Neural cell (in vitro differentiated cells): ENCODE results near the gene DHX36.

ENCODE experiments used
- EP300 ChIP-seq: fragments of 450-650 bp; conservative IDR thresholded peaks from 2 replicates; pipeline ENCODE4 v1.6.1; 2014; ENCODE audit warnings: antibody characterized with exemption, mild to moderate bottlenecking, moderate library complexity; ENCODE audit not compliant: poor library complexity, severe bottlenecking
- POLR2AphosphoS5 ChIP-seq: IDR thresholded peaks from 2 replicates; pipeline ENCODE4 v1.6.1; 2012
- RAD21 ChIP-seq: fragments of 450-650 bp; conservative IDR thresholded peaks from 2 replicates; pipeline ENCODE4 v1.6.1; 2014; ENCODE audit warnings: antibody characterized with exemption, mild to moderate bottlenecking, moderate library complexity
- TAF1 ChIP-seq: IDR thresholded peaks from 2 replicates; pipeline ENCODE4 v1.6.1; 2012; ENCODE audit warnings: low read depth
- TF ChIP-seq, protein P1 (sequence below): fragments of 450-650 bp; IDR thresholded peaks from 2 replicates; pipeline ENCODE4 v1.5.1; 2014; ENCODE audit warnings: antibody characterized with exemption, mild to moderate bottlenecking, moderate library complexity; ENCODE audit not compliant: poor library complexity, severe bottlenecking
- TF ChIP-seq, protein P2 (sequence below): IDR thresholded peaks from 2 replicates; pipeline ENCODE4 v1.6.1; 2012; ENCODE audit warnings: borderline replicate concordance

DNA sequence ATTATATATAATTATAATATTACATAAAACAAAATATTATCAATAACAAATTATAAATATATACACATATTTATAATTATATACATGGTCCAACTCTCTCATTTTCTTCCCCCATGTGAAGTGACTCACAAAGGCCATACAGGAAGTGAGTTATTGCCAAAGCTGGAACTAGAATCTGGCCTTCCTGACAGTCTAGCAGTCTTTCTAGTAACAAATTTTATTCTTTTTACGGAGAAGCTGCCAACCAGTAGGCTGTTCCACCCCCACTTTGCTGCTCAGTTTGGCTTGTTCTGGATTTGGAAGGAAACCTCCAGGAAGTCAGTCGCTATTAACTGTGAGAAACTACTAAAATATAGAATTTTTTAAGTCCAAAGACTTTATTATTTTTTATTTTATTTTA is 79.6 kb downstream of the DHX36 start:
- TF ChIP-seq, protein P1, sequence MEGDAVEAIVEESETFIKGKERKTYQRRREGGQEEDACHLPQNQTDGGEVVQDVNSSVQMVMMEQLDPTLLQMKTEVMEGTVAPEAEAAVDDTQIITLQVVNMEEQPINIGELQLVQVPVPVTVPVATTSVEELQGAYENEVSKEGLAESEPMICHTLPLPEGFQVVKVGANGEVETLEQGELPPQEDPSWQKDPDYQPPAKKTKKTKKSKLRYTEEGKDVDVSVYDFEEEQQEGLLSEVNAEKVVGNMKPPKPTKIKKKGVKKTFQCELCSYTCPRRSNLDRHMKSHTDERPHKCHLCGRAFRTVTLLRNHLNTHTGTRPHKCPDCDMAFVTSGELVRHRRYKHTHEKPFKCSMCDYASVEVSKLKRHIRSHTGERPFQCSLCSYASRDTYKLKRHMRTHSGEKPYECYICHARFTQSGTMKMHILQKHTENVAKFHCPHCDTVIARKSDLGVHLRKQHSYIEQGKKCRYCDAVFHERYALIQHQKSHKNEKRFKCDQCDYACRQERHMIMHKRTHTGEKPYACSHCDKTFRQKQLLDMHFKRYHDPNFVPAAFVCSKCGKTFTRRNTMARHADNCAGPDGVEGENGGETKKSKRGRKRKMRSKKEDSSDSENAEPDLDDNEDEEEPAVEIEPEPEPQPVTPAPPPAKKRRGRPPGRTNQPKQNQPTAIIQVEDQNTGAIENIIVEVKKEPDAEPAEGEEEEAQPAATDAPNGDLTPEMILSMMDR, result no peak
- TF ChIP-seq, protein P2, sequence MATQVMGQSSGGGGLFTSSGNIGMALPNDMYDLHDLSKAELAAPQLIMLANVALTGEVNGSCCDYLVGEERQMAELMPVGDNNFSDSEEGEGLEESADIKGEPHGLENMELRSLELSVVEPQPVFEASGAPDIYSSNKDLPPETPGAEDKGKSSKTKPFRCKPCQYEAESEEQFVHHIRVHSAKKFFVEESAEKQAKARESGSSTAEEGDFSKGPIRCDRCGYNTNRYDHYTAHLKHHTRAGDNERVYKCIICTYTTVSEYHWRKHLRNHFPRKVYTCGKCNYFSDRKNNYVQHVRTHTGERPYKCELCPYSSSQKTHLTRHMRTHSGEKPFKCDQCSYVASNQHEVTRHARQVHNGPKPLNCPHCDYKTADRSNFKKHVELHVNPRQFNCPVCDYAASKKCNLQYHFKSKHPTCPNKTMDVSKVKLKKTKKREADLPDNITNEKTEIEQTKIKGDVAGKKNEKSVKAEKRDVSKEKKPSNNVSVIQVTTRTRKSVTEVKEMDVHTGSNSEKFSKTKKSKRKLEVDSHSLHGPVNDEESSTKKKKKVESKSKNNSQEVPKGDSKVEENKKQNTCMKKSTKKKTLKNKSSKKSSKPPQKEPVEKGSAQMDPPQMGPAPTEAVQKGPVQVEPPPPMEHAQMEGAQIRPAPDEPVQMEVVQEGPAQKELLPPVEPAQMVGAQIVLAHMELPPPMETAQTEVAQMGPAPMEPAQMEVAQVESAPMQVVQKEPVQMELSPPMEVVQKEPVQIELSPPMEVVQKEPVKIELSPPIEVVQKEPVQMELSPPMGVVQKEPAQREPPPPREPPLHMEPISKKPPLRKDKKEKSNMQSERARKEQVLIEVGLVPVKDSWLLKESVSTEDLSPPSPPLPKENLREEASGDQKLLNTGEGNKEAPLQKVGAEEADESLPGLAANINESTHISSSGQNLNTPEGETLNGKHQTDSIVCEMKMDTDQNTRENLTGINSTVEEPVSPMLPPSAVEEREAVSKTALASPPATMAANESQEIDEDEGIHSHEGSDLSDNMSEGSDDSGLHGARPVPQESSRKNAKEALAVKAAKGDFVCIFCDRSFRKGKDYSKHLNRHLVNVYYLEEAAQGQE, result no peak
- TF ChIP-seq RAD21 (no peak), TAF1 (no peak), POLR2AphosphoS5 (no peak), EP300 (no peak)
